GM12874 (cell line): ENCODE measurements around the gene CPSF3.

Experiments
- CTCF ChIP-seq: IDR thresholded peaks from 2 replicates; pipeline ENCODE4 v1.5.1; 2011; ENCODE audit warnings: low read depth, mild to moderate bottlenecking, control low read depth, low read length, moderate library complexity; ENCODE audit not compliant: insufficient read depth

CPSF3 gene

DNA sequence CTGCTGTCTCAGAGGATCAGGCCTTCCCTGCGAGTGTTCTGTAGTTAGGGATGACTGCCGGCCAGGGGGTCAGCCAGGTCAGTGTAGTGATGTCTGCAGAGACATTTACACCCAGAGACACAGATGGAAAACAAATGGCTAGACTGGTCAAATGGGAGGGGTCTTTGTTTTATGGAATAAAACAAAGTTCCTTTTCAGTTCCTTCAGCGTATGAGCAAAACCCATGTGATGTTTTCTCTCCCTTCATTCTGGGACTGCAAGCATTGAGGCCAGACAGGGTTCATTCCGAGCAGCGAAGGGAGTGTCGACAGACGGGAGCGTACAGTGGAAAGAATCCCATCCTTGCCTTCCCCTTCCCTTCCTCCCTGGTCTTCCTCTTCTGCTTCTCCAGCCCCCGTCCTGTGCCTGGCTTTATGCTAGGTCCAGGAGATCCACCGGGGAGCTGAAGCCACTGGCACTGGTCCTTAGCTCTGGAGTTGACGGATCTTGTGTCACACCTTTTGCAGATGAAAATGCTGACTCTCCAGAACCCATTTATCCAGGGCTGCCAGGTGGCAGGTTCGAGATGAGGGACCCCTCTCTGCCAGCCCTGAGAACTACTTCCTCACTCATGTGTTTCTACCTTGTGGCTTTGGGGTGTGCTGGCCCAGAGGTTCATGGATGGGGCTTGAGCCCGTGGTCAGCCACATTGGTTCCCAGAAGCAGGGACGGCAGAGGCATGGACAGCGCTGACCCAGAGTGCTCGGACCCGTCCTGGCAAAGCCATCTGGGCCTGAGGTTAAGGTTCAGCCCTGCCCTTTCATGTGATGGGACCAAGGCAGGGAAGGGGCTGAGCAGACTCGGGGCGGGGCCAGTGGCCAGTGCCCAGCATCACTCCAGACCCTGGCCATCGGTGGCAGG is 24.3 kb upstream of the CPSF3 start:
- TF ChIP-seq CTCF, result no peak

- TF ChIP-seq CTCF, result no peak
Measured at GRCh38 chr2:9400268-9401058, 23.0 kb upstream of the CPSF3 start.

- TF ChIP-seq CTCF, result no peak
Measured at GRCh38 chr2:9401059-9401547, 22.4 kb upstream of the CPSF3 start.

GRCh38 chr2:9401646-9402371 is 21.6 kb upstream of the CPSF3 start:
- TF ChIP-seq CTCF, result no peak

DNA sequence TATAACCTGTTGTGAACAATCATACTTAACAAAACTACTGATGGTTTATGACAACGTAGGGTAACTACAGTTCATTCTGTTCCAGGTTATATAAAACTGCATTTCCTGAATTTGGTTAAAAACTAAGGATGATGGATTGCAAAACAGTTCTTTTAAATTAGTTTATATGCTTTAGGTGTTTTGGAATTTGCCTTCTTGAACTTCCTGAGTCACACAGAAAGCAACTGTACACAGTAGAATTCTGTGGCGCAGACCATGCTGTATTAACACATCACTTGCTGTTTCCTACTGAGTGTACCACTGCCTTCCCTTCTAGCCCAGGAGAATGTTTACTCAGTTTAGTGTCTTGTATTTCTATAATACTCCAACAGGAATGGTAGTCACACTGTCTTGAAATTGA is 19.5 kb upstream of the CPSF3 start:
- TF ChIP-seq CTCF, result no peak

- TF ChIP-seq CTCF, result no peak
Measured at GRCh38 chr2:9404451-9404850, 19.0 kb upstream of the CPSF3 start.

DNA sequence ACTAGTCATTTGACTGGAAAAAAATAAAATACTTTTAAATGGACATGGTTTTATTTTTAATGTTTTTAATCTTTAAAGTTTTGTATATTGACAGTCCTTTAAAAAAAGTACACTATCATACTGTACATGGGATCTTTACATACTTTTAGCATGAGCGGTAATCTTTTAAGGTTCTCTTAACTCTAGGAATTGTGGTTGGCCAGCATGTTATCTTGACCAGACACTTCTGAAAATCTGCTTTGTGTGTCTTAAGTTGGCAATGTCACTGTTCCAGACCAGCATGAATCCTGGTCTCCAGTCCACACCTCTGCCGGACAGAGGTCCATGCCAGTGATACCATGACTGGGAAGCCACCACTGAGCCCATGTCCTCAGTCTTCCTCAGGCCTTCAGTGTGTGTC is 17.8 kb upstream of the CPSF3 start:
- no peak for TF ChIP-seq CTCF
